ENCODE results near the gene CCDC157.
"Not testable (repeated sequence)": the region's sequence is repeated elsewhere in the genome, so short reads cannot be mapped to it uniquely, and the experiment has no call there.

Gene CCDC157

DNA sequence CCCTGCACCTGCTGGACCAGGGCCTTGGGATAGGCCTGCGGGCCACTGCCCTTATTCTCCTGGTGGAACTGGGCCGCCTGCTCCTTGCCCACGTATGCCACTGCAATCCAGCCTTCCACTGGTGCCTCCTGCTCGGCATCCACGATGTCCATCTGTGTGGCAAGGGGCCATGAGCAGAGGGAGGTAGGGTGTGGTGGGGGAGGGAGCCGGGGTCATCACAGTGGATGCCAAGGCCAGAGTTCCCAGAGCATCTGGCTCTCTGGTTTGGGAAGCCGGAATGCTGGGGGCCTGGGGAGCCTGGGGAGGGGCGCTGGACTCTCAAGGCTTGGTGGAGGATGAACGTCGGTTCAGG lies 29.8 kb downstream of the CCDC157 start:
- in situ Hi-C loops (cut with HindIII; ENCODE audit: low sequenced_read_pairs), result loop anchor here (10.0 kb wide), 2 partner anchors 102 to 232 kb away; partner anchors contain the start of gene CASTOR1

DNA sequence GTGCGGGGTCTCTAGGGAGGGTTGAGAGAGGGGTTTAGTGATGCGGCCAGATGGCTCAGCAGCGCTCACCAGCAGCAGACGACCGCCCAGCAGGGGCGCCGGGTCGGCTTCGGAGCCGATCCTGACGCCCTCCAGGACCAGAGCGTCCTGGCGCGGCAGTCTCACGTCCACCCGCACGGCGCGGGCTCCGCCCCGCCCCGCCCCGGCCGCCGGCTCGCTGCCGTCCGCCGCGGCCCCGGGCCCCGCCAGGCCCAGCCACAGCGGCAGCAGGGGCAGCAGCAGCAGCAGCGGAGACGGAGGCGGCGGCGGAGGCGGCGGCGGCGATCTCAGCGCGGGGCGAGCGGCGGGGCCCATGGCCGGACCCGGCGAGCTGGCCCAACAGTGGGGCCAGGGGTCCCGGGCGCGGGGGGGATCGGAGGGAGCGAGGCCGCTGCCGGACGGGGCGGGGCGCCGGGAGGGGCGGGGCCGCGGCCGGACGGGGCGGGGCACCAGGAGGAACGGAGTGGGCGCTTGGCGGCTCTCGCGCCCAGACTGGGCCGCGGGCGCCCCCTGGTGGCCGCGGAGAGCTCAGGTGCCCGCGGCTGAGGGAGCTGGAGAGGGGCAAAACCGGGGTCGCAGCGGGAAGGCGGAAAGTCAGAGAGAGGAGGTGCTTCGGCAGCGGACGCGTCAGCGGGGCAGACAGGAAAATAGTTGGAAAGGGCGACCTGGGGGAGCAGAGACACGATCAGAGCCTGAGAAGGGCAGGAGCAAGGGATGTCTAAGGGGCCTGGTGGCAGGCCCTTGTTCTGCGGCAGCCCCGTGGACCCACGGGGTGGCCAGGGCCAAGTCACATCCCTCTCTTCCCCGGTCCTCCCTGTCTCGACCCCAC lies 30.4 kb downstream of the CCDC157 start, which contains the start of gene RNF215:
RNF215 (minus strand) TSS at position 452 of the 868 bp plus-strand sequence; CDS start at position 354, 98 bp downstream.
- in situ Hi-C loops (cut with HindIII; ENCODE audit: low sequenced_read_pairs), result loop anchor here (10.0 kb wide), 2 partner anchors 102 to 232 kb away; partner anchors contain the start of gene CASTOR1

DNA sequence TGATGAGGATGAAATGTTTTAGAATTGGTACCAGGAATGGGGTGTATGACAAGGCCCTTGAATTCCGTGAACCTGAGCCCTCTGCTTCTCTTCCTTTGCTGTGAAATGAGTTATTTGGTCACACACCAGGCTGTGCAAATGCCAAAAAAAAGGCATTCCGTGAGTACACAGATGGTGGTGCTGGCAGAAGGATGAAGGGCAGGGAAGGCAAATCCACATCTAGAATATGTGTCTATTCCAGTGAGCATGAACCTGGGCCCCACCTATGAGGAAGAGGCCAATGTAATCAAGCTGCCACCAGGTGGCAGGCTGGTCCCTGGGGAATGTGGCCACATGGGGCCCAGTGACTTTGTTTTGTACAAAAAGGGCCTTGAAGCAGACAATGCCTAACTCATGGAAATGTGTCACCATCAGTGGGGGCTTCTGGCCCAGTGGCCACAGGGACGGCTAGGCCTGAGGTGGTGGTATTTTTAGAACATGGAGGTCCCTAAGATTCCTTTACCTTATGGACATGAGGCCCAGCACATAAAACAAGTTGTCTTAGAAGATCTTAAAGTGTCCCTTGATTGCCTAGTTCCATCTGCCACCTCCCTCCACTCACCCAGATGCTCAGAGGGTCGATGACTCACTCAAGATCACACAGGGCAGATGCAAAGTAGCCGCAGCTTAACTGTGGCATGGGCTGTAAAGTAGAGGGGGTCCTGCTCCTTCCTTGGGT lies 34.3 kb downstream of the CCDC157 start:
- in situ Hi-C loops (cut with HindIII; ENCODE audit: low sequenced_read_pairs), result no loop called here

DNA sequence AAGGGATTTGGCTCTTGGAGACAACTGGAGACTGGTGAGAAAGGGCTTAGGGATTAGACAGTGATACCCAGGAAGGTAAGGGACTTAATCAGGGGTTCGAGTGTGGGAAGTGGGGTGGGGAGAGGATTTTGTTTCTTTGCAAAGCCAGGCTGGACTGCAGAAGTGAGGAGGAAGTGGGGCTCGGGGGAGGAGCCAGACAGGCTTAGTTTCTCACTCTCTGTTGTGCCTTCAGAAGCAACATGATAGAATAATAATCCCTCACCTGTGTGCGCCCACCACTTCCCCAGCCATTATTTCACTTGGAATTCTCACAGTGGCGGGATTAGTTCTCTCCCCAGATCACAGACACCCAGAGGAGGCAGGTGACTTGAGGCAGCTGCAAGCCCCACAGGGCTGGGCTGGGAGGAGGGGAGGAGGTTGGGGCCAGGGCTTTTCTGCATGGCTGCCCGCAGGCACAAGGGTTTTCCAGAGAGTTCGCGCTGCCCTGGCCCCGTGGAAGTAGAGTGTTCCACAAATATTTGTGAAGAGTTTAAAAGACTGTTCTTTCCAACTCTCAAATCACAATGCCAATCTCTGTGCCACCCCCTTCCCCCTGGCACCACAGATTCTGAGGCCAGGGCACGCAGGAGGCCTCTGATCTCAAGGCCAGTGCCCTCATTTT lies 36.0 kb downstream of the CCDC157 start:
- in situ Hi-C loops (cut with HindIII; ENCODE audit: low sequenced_read_pairs), result no loop called here

DNA sequence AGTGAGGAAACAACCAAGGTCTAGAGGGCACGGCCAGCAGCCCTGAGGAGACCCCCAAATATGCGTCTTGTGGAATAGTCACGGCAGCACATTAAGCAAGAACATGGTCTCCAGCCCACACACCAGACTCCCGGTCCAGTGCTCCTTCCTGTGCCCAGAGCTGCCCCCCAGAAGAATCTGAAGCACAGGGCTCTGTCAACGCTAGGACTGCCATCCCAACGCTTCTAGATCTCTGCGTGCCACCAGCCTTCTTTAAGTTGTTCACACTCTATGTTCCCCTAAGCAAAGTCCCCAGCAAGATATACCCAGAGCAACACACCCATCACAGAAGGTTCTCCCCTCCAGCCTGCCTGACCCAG lies 36.5 kb downstream of the CCDC157 start:
- in situ Hi-C loops (cut with HindIII; ENCODE audit: low sequenced_read_pairs), result no loop called here

DNA sequence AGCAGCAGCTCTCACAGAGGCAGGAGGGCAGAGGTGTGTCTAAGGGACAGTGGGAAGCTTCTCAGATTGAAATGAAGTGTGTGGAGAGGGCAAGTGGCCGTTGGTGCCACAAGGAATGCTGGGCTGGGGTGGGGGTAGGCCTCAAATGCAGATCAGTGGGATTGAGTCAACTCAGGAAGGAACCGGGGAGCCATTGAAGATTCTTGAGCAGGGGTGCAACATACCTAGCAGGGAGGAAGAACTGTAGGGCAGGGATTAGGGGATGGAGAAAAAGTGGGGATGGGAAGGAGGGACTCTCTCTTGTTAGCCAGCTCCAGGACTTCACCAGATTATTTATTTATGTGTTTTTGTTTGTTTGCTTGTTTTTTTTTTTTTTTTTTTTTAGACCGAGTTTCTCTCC lies 37.1 kb downstream of the CCDC157 start:
- in situ Hi-C loops (cut with HindIII; ENCODE audit: low sequenced_read_pairs), result no loop called here

DNA sequence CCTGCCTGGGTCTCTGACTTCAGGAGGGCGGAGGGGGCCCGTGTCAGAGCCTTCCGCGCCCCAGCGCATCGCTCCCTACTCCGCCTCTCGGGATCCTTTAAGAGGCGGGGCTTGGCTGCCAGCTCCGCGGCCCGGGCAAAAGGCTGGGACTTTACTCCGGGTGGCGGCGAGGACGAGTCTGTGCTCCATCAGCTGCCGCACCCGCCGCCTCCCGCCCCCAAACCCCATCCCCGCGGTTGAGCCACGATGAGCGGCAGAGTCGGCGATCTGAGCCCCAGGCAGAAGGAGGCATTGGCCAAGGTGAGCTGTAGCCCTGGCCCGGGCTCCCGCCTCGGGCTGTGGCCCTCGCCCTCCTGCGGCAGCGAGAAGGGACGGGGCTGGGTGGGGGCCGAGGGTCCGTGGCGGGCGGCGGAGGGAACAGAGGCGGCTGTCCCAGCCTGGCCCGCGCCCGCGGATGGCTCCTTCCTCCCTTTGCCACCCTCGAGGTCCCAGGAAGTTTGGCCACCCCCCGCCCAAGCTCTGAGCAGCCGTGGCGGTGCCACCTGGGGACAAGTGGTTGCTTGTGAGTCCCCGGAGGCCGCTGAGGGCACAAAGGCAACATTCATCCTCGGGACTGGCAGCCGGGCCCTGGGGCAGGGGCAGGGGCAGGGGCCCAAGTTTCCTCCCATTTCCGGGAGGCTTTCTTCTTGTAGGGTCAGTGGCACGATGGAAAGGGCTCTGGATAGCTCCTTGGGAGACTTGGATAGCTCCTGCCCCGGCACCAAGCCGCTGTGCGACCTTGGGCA lies 40.3 kb downstream of the CCDC157 start, which contains the start of gene SEC14L2:
SEC14L2 (plus strand) TSS at position 148 of the 785 bp plus-strand sequence; CDS start at position 247, 99 bp downstream.
- in situ Hi-C loops (cut with HindIII; ENCODE audit: low sequenced_read_pairs), result no loop called here

DNA sequence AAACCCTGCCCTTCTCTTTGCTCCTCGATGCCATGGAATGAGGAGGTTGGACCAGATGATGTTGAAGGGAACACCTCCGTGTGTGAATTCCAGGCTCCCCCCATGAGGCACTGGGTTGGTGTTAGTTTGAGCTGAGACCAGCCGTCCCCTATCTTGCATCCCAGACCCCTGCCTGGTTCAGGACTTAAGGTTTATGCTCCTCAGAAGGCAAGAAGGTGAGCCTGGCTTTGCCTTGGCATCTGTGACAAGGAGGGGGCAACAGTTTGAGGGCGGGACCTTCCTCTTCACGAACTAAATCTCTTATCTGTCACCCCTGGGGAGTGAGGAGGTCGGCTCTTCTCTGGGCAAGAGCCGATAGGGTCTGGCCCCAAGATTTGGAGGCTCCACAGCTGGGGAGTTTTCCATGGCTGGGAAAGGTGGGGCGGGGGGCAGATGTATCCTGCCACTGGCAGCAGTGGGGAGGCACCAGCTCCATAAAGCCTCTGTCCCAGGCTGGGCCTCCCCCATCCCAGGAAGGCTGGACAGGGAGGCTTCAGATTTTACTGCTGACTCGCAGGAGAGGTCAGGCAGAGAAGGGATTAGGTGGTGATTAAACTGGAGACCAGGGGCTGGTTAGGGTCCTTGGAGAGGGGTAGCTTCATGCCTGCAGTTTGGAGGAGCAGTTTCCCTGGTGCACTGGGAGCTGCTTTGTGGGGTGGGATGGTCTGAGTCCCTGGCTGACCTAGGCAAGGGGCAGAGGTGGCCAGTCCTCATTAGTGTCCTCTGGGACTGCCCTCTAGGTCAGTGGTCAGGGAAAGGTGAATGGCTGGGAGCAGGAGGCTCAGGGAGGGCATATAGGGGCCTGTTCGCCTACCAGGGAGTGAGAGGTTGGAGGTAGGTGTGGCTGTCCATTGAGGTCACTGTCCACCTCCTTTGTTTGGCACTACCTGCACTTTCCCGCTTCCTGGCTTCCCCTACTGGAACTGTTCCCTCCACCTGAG lies 41.1 kb downstream of the CCDC157 start:
- in situ Hi-C loops (cut with HindIII; ENCODE audit: low sequenced_read_pairs), result no loop called here

DNA sequence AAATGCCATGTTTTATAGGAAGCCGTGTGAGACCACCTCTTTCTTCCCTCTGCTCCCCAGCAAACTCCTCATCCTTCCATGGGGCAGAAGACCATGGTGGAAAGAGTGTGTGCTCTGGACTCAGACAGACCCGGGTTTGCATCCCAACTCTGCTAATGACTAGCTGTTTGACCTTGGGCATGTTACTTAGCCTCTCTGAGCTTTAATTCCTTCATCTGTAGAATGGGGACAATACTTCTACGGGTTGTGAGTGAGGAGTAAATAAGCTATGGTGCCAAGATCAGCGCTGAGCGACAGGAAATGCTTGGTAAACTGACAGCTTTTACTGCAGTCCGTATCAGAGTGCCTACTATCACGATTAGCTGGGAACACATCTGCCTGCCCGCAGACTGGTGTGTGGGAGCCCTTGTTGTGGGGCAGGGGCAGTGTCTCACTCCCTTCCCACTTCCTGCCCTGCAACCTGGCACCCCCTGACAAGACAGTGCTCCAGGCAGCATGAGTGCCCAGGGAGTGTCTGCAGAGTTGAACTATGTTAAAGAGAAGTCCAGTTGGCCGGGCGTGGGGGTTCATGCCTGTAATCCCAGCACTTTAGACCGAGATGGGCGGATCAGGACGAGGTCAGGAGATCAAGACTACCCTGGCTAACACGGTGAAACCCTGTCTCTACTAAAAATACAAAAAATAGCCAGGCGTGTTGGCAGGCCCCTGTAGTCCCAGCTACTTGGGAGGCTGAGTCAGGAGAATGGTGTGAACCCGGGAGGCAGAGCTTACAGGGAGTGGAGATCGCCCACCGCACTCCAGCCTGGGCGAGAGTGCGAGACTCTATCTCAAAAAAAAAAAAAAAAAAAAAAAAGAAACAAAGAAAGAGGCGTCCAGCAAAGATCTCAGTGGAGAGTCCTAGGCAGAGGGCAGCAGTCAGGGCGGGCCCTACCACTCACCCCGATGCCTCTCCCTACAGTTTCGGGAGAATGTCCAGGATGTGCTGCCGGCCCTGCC lies 42.2 kb downstream of the CCDC157 start:
- in situ Hi-C loops (cut with HindIII; ENCODE audit: low sequenced_read_pairs), result no loop called here

DNA sequence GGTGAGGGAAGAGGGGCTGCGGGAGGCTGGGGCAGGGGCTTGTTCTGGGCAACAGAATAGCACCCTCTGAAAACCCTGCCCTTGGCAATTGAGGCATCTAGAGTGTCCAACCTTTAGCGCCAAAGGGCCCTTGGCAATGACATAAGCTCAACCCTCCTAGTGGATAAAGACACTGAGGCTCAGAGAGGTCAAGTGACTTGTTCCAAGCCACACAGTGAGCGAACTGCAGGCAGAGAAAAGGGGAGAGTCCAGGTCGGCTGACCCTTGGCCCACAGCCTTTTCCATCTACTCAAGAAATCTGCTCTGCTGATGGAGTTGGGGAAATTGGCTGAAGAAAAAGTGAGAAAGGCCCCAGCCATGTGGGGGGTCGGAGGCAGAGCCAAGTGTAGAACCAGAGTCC lies 42.9 kb downstream of the CCDC157 start:
- in situ Hi-C loops (cut with HindIII; ENCODE audit: low sequenced_read_pairs), result no loop called here

DNA sequence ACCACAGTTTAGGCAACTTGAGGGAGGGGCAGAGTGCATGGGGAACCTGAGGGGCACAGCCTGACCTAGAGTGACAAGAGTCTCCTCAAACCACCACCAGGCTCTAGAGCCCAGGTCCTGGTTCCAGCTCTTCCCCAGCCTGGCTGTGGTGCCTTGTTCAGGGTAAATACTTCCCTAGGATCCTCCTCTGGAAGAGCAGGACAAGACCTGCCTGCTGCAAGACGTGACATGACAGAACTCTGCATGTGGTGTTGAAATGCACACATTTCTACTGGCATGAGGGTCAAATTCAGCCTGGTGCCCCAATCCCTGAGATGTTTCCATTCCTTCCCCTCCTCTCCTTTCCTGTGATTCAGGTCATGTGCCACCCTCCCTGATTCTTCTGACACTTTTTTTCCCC lies 43.4 kb downstream of the CCDC157 start:
- in situ Hi-C loops (cut with HindIII; ENCODE audit: low sequenced_read_pairs), result no loop called here

DNA sequence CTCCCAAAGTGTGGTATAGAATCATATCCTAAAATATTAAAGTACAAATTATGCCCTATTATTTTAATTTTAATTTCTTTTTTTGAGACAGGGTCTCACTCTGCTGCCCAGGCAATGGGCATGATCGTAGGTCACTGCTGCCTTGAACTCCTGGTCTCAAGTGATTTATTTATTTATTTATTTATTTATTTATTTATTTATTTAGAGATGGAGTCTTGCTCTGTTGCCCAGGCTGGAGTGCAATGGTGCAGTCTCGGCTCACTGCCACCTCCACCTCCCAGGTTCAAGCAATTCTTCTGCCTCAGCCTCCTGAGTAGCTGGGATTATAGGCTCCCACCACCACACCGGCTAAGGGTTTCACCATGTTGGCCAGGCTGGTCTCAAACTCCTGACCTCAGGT lies 44.2 kb downstream of the CCDC157 start:
- in situ Hi-C loops (cut with HindIII; ENCODE audit: low sequenced_read_pairs), result not testable (repeated sequence)

DNA sequence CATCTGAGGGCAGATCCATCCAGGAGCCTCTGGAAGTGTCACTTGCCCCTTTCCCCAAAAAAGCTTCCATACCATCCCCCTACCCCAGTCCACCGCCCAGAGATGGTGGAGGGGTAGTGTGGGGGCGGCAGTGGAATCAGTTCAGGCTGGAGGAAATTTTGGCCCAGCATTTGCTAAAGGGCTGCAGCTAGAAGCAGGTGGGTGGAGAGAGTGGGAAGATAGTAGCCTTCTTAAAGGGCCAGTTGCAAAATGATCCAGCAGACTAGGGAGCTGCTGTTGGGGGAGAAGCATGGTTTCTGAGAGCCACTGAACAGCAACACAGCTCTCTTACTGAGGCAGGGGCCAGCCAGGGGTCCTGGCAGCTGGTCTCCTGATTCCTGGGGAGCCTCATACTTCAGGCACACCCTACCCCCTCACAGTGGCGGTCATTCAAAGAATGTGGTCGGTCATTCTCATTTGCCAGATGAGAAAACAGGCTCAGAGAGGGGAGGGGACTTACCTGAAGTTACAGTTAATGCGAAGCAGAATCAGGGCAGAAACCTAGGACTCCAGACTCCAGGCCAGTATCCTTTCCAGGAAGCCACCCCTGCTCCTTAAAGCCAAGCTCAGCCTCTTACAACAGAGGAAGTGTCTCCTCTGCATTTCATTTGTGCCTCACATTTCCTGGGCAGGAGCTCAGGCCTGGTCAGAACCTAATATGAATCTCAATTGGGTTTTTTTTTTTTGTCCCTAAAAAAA lies 45.4 kb downstream of the CCDC157 start:
- in situ Hi-C loops (cut with HindIII; ENCODE audit: low sequenced_read_pairs), result no loop called here

DNA sequence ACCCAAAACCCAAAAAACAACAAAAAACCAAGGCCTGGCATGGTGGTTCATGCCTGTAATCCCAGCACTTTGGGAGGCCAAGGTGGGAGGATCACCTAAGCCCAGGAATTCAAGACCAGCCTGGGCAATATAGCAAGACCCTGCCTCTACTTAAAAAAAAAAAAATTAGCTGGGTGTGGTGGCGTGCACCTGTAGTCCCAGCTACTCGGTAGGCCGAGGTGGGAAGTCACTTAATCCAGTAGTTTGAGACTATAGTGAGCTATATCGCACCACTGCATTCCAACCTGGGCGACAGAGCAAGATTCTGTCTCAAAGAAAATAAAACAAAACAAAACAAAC lies 45.9 kb downstream of the CCDC157 start:
- in situ Hi-C loops (cut with HindIII; ENCODE audit: low sequenced_read_pairs), result not testable (repeated sequence)

DNA sequence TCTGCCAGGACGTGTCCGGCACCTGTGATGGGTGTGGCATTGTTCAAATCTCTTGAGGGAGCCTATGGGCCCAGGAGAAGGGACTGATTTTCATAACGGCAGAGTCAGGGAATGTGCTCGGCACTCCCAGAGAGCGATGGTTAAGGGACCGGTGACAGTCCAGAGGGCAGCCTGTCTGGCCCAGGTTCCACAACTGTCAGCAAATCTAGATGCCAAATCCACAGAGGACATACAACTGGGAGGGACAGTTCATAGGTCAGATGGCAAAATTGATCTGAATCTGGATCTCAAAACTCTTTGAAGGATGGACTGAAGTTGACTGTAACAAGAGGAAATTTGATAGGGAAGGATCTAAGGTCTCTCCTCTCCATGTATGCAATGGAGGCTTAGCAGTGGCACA lies 47.5 kb downstream of the CCDC157 start:
- in situ Hi-C loops (cut with HindIII; ENCODE audit: low sequenced_read_pairs), result no loop called here

DNA sequence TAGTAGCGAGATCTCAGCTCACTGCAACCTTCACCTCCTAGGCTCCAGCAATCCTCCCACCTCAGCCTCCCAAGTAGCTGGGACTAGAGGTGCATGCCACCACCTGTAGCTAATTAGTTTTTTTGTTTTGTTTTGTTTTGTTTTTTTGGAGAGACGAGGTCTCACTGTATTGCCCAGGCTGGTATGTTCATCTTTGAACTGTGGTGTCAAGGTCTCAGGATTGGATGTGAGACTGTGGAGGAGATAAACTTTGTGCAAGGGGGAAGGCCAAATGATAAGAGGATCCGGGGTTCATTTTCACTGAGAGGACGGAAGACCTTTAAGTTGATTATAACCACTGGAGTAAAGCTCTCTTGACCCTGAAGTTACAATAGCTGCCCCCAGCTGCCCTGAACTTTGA lies 48.9 kb downstream of the CCDC157 start:
- in situ Hi-C loops (cut with HindIII; ENCODE audit: low sequenced_read_pairs), result no loop called here

DNA sequence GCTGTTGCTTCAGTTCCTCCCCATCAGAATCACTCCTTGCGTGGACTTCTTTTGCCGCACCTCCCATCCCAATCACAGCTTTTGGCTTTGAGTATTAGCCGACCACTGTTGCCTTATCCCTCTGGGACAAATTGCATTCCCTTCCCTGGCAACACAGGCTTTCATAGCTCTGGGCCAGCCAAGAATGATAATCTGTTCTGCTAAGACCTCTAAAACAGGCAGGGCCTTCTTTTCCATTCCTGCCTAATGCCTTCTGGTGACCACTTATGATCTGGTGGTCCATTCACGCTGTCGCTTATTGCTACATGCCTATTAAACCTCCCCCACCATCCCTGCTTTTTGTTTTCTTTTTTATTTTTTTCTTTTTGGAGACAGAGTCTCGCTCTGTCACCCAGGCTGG lies 49.6 kb downstream of the CCDC157 start:
- in situ Hi-C loops (cut with HindIII; ENCODE audit: low sequenced_read_pairs), result no loop called here

Measured in DLD1 (cell line).